ENCODE data around the gene MAN1C1. TPM values are rescaled to one million over a fixed set of nuclear protein-coding genes. Genes with fewer than 3 reads are reported as not detected.

The MAN1C1 gene
- total RNA-seq, 1 experiment from 2014 or later, result 0.11 TPM

GRCh38 chr1:25754470-25755181, 138.0 kb downstream of the MAN1C1 start:
- intact Hi-C loops (cut with micrococcal nuclease), result no loop called here
- Histone ChIP-seq H3K27ac (ENCODE audit: low read length) (no peak overlapping the region), H3K4me1 (ENCODE audit: insufficient read depth, low read length) (no peaks in the 10 kb centered on the region), H3K4me3 (ENCODE audit: low read length) (no peak overlapping the region), H3K9me2 (replicated peaks; ENCODE audit: low read length) (no peaks in the 10 kb centered on the region), H3K27me3 (ENCODE audit: low read length) (0 out of 2 replicates have a peak, but pooled peaks cover 4% of the 10 kb centered on the region), H3K79me2 (ENCODE audit: low read length) (no peaks in the 10 kb centered on the region), H3K36me3 (ENCODE audit: low read depth, low read length) (no peaks in the 10 kb centered on the region), H3K9me3 (ENCODE audit: low read length) (no peaks in the 10 kb centered on the region), H4K20me1 (ENCODE audit: low read length) (no peaks in the 10 kb centered on the region), H3K9ac (ENCODE audit: low read length) (no peak overlapping the region), H3K4me2 (ENCODE audit: low read length) (no peak overlapping the region), H2AFZ (ENCODE audit: low read length) (no peak overlapping the region), H3F3A (ENCODE audit: low read length, unreplicated experiment) (no peaks in the 10 kb centered on the region)
- ChIA-PET CTCF (no interaction called here), POLR2A (ENCODE audit: unreplicated experiment) (no interaction called here)
- no peak for DNase-seq
- no TSS peak for BruUV-seq (replicated peaks)
- TF ChIP-seq CTCF (conservative IDR thresholded peaks at IDR 0.05; ENCODE audit: low read depth, low read length), result no peak
- no peak for TF ChIP-seq EZH2phosphoT487 (IDR thresholded peaks at IDR 0.05; ENCODE audit: borderline replicate concordance, low read length)
- TF ChIP-seq EZH2 (IDR thresholded peaks at IDR 0.05; ENCODE audit: low read length, unreplicated experiment), result no peak
- ATAC-seq, result no peak

- CTCF ChIA-PET, result no interaction called here
- intact Hi-C loops (cut with micrococcal nuclease), result no loop called here
- no peak overlapping the region for H3K9ac ChIP-seq (ENCODE audit: low read length)
- no peak overlapping the region for H3K4me2 ChIP-seq (ENCODE audit: low read length)
- H3K27me3 ChIP-seq (ENCODE audit: low read length), result 0 out of 2 replicates have a peak, but pooled peaks cover 4% of the 10 kb centered on the region
- H3K36me3 ChIP-seq (ENCODE audit: low read depth, low read length), result no peaks in the 10 kb centered on the region
- TF ChIP-seq EZH2 (IDR thresholded peaks at IDR 0.05; ENCODE audit: low read length, unreplicated experiment) (no peak), CTCF (conservative IDR thresholded peaks at IDR 0.05; ENCODE audit: low read depth, low read length) (no peak), EZH2phosphoT487 (IDR thresholded peaks at IDR 0.05; ENCODE audit: borderline replicate concordance, low read length) (no peak)
- H3K79me2 ChIP-seq (ENCODE audit: low read length), result no peaks in the 10 kb centered on the region
- POLR2A ChIA-PET (ENCODE audit: unreplicated experiment), result no interaction called here
- H4K20me1 ChIP-seq (ENCODE audit: low read length), result no peaks in the 10 kb centered on the region
- no peak overlapping the region for H3K4me3 ChIP-seq (ENCODE audit: low read length)
- no peak overlapping the region for H3K27ac ChIP-seq (ENCODE audit: low read length)
- H3K9me2 ChIP-seq (replicated peaks; ENCODE audit: low read length), result no peaks in the 10 kb centered on the region
- DNase-seq (no peak), ATAC-seq (no peak)
- no peak overlapping the region for H2AFZ ChIP-seq (ENCODE audit: low read length)
- no peaks in the 10 kb centered on the region for H3F3A ChIP-seq (ENCODE audit: low read length, unreplicated experiment)
- no TSS peak for BruUV-seq (replicated peaks)
- H3K4me1 ChIP-seq (ENCODE audit: insufficient read depth, low read length), result no peaks in the 10 kb centered on the region
- H3K9me3 ChIP-seq (ENCODE audit: low read length), result no peaks in the 10 kb centered on the region
Measured at GRCh38 chr1:25755475-25756125, 139.0 kb downstream of the MAN1C1 start.

GRCh38 chr1:25756215-25756614, 139.6 kb downstream of the MAN1C1 start:
- intact Hi-C loops (cut with micrococcal nuclease), result no loop called here
- Histone ChIP-seq H3K79me2 (ENCODE audit: low read length) (no peaks in the 10 kb centered on the region), H3K4me3 (ENCODE audit: low read length) (no peak overlapping the region), H3K9me3 (ENCODE audit: low read length) (no peaks in the 10 kb centered on the region), H3K27me3 (ENCODE audit: low read length) (0 out of 2 replicates have a peak, but pooled peaks cover 4% of the 10 kb centered on the region), H2AFZ (ENCODE audit: low read length) (no peak overlapping the region), H3K9me2 (replicated peaks; ENCODE audit: low read length) (no peaks in the 10 kb centered on the region), H3K4me1 (ENCODE audit: insufficient read depth, low read length) (no peaks in the 10 kb centered on the region), H3K27ac (ENCODE audit: low read length) (no peak overlapping the region), H4K20me1 (ENCODE audit: low read length) (no peaks in the 10 kb centered on the region), H3K36me3 (ENCODE audit: low read depth, low read length) (no peaks in the 10 kb centered on the region), H3K9ac (ENCODE audit: low read length) (no peak overlapping the region), H3F3A (ENCODE audit: low read length, unreplicated experiment) (no peaks in the 10 kb centered on the region), H3K4me2 (ENCODE audit: low read length) (no peak overlapping the region)
- ATAC-seq (no peak), DNase-seq (no peak)
- CTCF ChIA-PET, result no interaction called here
- BruUV-seq (replicated peaks), result no TSS peak
- no peak for TF ChIP-seq EZH2phosphoT487 (IDR thresholded peaks at IDR 0.05; ENCODE audit: borderline replicate concordance, low read length)
- no peak for TF ChIP-seq CTCF (conservative IDR thresholded peaks at IDR 0.05; ENCODE audit: low read depth, low read length)
- no peak for TF ChIP-seq EZH2 (IDR thresholded peaks at IDR 0.05; ENCODE audit: low read length, unreplicated experiment)
- POLR2A ChIA-PET (ENCODE audit: unreplicated experiment), result no interaction called here
